Fibroblast of the aortic adventitia (primary cell): ENCODE data around the gene OR2T29. TPM values are rescaled to one million over a fixed set of nuclear protein-coding genes. Genes with fewer than 3 reads are reported as not detected.
"Not testable (repeated sequence)": the region's sequence is repeated elsewhere in the genome, so short reads cannot be mapped to it uniquely, and the experiment has no call there.

Source experiments
- DNase-seq: peaks from one replicate; pipeline ENCODE4 v3.0.0-alpha.2; 2010; ENCODE audit warnings: low read depth
- H3K4me3 ChIP-seq: 2 replicates; pipeline ENCODE4 v1.5.1; 2011; ENCODE audit warnings: low read depth, mild to moderate bottlenecking, control low read depth, low read length, moderate library complexity
- total RNA-seq: library from RNA; depleted of rRNA; stranded (reverse); fragments of >200 nt; gene quantifications from 2 replicates; pipeline ENCODE4 v1.2.3, GENCODE V29; 2012; ENCODE audit warnings: low replicate concordance
- TF ChIP-seq, protein P1 (sequence below): IDR thresholded peaks from 2 replicates; pipeline ENCODE4 v1.5.1; 2011; ENCODE audit warnings: mild to moderate bottlenecking, low read length, control low read depth, inconsistent platforms; ENCODE audit not compliant: insufficient read depth

The OR2T29 gene, protein sequence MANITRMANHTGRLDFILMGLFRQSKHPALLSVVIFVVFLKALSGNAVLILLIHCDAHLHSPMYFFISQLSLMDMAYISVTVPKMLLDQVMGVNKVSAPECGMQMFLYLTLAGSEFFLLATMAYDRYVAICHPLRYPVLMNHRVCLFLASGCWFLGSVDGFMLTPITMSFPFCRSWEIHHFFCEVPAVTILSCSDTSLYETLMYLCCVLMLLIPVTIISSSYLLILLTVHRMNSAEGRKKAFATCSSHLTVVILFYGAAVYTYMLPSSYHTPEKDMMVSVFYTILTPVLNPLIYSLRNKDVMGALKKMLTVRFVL
- not detected in 2 replicates for total RNA-seq

DNA sequence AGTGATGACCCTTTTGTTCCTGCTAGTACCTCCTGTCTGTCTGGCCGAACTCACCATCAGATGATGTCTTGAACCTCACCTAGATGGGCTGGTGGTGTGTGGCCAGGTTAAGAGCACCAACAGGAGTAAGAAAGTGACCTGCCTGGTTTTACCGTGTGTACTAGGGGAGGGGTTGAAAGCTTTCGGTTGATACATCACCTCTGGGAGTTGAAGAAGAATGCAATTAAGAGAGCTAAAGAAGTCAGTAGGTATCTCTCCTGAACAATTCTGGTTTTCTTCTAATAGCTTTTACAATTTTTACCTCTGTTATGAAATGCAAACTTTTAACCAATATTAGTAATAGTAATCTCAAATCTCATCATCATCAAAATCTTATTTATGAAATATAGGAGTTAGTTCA is at the start of gene OR2T29:
Gene OR2T29, minus strand, starts transcription at position 101 of the 400 bp plus-strand sequence. CDS start 3,281 bp downstream, outside the sequence.
- DNase-seq, H3K4me3 ChIP-seq: not testable (repeated sequence)

DNA sequence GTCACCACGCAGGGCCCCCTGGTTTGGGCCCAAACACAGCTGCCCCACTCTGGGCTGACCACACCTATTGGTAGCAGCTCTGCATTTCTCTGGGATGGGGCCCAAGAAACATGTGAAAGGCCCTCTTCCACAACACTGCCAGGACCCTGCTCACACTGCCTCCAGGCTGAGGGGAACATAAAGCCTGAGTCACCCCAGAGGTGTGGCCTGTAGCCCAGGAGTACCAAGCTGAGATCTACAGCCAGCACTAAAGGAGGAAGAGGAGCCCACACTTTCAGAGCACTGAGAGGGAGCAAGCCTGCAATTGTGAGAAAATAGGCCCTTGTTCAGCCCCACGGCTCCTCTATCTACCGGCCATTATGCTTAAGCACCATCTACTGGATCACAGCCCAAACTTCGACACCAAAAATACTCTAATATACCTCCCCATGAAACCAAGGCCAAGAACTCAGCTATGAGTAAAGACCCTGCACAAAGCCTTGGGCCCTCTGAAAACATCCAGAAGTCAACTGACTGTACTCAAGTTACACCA is 49.4 kb upstream of the OR2T29 start:
- no peak for DNase-seq
- H3K4me3 ChIP-seq = no peak overlapping the region
- TF ChIP-seq, protein P1, sequence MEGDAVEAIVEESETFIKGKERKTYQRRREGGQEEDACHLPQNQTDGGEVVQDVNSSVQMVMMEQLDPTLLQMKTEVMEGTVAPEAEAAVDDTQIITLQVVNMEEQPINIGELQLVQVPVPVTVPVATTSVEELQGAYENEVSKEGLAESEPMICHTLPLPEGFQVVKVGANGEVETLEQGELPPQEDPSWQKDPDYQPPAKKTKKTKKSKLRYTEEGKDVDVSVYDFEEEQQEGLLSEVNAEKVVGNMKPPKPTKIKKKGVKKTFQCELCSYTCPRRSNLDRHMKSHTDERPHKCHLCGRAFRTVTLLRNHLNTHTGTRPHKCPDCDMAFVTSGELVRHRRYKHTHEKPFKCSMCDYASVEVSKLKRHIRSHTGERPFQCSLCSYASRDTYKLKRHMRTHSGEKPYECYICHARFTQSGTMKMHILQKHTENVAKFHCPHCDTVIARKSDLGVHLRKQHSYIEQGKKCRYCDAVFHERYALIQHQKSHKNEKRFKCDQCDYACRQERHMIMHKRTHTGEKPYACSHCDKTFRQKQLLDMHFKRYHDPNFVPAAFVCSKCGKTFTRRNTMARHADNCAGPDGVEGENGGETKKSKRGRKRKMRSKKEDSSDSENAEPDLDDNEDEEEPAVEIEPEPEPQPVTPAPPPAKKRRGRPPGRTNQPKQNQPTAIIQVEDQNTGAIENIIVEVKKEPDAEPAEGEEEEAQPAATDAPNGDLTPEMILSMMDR = no peak

DNA sequence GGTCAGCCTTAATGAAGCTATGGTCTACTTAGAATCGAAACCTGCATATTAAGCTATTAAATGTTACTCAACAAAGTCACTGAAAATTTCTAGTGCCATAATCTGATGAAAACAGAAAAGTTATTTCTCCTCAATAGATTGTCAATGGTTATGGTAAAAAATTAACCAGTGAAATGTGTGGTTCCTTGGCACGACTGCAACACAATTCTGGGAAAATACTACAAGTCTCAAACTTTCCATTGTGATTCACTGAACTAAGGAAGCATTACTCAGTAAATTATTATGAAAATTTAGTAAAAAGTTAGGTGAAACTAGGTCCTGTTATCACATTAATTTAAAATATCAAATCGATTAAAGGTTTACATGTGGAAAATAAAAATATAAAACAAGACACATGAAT is 47.7 kb upstream of the OR2T29 start:
- no peak overlapping the region for H3K4me3 ChIP-seq
- DNase-seq = no peak
- TF ChIP-seq, protein P1 = no peak

DNA sequence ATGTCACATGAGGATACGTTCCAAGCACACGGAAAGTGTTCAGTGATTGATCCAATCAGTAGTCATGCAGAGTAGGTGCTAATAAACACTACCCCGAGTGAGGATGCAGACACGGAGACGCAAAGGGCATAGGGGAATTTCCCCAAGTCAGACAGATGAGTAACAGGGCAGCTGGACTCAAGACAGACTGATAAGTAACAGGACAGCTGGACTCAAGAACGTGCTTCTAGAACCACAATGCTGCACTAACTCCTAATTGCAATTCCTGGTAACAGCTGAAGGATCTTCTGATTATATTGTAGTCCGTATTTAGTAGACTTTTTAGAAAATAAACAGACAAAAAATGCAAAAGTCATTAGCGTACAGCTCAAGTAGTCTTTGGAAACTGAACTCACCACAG is 36.8 kb upstream of the OR2T29 start:
- no peak overlapping the region for H3K4me3 ChIP-seq
- TF ChIP-seq, protein P1 = no peak
- no peak for DNase-seq

DNA sequence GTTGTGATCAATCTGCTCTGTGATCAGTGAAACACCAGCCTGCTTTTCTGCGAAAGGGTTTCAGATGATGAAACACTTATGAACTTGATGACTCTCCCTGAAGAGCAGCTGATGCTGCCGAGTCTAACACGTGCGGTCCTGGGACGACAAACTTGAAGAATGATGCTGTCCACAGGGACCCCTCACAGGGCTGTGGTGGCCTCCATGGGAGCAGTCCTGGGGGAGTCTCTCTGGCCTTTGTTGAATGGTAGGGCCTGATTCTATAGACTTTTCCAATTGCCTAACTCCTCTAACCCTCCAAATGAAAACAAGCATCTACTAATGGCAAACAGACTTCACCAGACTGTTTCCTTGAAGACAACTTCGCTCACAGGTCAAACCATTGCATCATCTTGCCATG is 35.0 kb upstream of the OR2T29 start, which contains the start of gene OR2T10:
Gene OR2T10, minus strand, starts transcription at position 112 of the 400 bp plus-strand sequence. CDS start 3,932 bp downstream, outside the sequence.
- TF ChIP-seq, protein P1 = no peak
- DNase-seq = no peak

DNA sequence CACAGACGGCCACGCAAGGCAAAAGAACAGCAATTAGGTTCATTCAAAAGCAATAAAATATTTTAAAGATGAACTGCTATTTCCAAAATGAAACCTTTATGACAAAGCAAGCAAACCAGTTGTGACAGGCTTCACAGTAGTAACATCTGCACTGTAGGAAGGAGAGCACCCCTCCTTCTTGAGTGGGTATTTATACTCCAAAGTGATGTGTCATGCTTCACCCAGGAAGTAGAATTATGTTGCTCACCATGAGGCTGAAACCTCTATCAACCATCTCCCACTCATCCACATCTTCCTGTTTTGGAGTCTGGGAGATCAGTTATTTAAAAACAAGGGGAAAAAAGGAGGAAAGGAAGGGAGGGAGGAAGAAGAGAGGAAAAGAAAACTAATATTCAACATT is 34.0 kb upstream of the OR2T29 start:
- TF ChIP-seq, protein P1 = no peak
- DNase-seq = no peak
- no peak overlapping the region for H3K4me3 ChIP-seq

More for the DNA sequence above, 35.0 kb upstream of the OR2T29 start, which contains the start of gene OR2T10:
- H3K4me3 ChIP-seq = no peak within 1 kb of the TSS

DNA sequence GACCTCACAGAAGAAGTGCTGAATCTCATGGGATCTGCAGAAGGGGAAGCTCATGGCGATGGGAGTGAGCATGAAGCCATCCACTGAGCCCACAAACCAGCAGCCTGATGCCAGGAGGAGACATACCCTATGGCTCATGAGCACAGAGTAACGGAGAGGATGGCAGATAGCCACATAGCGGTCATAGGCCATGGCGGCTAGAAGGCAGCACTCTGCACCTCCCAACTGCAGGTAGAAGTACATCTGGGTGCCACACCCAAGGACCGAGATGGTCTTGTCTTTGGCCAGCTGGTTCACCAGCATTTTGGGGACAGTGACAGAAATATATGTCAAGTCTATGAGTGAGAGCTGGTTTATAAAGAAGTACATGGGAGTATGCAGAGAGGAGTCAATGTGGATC is 30.7 kb upstream of the OR2T29 start:
- no peak for DNase-seq

More for the DNA sequence above, 30.7 kb upstream of the OR2T29 start:
- no peak overlapping the region for H3K4me3 ChIP-seq
- TF ChIP-seq, protein P1 = no peak
